NCI-H345 treated with DMSO at 0.1 percent for 48 hours (cell line): Measurements from ENCODE around the gene DENND2D.
A peak's percentile ranks its signal among the peaks of the same experiment; 100 is the strongest.
"Not testable (repeated sequence)": the region's sequence is repeated elsewhere in the genome, so short reads cannot be mapped to it uniquely, and the experiment has no call there.

ENCODE experiments used
- DNase-seq: peaks from one replicate; lab custom pipeline; 2025; ENCODE audit not compliant: unreplicated experiment; lab: John Stamatoyannopoulos, UW

Gene DENND2D

DNA sequence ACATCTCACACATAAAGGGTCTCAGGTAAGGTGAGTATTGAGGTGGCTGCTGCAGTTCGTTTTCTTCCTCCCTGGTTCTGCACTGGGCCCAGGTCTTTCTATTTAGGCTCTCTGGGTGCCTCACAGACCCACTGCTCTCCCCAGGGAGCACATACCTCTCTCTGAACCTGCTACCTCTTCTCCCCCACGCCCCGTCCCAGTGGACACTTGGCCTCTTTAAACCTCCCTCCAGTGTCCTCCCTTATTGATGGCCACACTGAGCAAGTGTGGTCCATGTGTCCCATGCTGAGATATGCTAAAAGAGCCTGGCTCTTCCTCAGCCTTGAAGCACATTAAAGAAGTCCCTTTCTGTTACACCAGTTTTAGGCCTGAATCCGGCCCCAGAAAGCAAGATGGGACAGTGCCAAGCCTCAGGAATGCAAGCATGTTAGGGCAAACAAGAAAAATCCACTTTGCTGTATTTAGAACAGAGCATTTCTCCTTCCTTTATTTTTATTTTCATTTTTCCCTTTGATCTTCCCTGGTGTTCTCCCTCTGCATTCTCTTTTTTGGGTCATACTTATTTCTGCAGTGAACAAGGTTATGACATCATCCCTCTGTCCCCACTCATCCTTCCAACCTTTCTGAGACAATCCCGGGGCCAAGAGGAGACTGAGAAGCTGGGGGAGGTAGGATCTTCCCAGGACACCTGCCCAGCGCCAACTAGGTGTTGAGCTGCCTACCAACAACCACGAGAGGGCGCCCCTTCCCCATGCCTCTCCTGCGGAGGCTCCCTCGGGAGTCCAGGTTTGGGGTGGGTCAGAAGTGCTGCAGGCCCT lies 22.1 kb upstream of the DENND2D start:
- peak; percentile 42 for DNase-seq

DNA sequence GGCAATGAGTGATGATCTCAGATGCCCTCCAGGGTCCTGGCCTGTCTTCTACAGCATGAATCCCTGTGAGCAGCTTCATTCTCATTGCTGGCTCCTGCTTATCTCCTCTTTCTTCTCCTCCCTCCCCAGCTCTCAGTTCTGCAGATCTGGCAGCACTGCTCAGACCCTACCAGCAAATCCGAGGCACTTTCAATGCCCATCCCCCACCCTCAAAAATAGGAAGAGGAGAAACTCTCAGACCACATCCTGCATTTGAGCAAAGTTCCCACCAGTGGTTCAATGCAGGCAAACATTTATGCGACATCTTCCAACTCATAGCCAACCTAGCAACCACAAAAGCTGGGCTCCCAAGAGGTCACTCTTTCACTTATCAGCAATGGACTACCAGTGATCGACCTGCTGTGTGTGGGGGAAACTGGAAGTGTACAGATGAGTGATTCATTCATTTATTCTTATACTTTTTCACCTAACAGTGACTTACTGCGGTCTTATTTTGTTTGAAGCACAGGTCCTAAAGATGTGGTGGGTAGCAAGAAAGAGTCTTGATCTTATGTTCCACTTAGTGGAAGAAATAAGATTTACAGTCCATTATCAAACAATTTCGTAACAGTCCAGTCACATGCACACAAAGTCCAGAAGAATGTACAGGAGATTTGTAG lies 21.3 kb upstream of the DENND2D start:
- no peak for DNase-seq

DNA sequence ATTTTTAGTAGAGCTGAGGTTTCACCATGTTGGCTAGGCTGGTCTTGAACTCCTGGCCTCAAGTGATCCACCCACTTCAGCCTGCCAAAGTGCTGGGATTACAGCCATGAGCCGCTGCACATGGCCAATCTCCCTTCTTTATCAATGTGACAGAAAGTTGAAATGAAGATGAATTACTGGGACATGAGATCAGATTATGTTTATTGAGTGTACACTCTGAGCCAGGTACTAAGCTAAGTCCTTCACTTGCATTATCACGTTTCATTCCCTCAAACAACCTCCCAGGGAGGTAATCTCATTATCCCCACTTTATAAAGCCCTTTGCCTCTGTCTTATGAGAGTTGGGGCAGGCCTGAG lies 20.8 kb upstream of the DENND2D start:
- DNase-seq: no peak

DNA sequence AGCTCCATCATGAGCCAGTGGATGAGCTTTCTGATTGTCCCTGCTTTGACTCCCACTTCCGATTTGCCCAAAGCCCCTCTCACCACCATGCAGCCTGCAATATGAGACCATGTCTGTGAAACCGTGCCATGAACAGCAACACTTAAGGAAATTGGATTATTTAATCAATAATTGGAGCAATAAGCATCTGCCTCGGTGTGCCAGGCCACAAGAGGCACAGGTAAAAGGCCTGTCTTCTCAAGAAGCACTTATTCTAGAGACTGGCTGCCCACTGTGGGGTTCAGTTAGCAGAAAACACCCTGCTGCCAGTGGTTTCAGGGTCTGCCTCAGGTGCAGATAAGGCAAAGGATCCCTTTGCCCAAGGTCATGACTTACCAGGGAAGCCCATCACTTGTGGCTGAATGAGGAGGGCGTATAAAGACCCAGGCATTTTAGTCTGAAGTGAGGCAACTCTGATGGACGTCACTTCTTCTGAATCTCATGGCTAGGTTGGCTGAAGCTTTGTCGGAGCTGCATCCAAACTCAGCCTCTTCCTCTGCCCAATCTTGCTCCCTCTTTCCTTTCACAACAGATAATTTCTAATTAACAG lies 19.9 kb upstream of the DENND2D start:
- DNase-seq: no peak

DNA sequence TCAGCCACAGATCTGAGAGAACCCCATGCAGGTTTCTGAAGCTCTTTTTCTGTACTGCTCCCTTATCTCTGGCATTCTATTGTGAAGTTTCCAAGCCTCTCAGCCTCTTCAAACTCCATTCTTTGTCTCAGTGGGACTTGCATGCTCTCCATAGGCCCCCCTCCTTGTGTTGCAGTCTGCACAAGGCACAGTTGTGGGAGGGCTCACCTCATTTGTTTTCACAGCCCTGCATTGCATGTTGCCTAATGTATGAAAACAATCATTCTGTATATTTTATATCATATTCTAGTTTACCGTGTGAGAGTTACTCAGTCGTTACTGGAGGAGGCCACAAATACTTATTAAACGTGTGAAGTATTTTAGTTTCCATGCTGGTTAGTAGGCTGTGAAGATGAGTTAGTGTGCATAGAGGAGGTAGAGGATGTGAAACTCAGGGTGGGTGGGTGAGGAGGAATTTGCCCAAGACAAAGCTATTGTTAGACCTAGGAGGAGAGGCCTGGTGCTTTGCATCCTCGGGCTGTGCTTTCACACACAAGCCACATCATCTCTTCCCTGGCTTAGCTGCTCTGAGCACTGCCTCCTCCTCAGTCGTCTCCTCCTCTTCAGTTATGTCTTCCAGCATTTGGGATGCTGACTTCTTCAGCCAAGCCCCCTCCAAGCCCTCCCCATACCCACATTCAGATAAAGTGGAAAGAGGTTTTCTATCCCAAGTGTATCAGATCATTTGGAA lies 19.3 kb upstream of the DENND2D start:
- no peak for DNase-seq

DNA sequence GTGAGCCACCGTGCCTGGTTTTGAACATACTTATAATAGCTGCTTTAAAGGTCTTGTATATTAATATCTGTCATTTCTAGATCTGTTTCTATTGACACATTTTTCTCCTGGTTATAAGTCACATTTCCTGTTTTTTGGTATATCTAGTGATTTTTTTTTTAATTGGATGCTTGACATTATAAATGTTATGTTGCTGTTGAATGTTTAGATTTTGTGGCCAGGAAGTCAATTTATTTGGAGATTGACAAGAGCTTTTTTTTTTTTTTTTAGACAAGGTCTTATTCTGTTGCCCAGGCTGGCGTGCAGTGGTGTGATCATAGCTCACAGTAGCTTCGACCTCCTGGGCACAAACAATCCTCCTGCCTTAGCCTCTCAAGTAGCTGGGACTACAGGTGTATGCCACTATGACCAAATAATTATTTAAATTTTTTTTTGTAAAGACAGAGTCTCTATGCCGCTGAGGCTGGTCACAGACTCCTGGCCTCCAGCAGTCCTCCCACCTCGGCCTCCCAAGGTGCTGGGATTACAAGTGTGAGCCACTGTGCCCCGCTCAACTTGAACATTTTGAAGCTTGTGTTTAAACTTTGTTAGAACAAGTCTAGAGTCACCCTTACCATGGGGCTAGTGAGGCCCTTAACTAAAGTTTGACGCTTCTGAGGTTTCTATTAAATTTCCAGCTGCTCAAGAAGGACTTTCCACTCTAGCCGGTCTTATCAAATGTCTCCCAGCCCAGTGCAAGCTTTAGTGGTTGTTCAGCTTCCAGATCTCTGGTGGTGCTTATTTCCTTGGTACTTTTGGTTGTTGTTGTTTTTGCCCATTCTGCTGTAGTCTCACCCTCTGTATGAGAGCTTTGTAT lies 18.5 kb upstream of the DENND2D start:
- DNase-seq: no peak

DNA sequence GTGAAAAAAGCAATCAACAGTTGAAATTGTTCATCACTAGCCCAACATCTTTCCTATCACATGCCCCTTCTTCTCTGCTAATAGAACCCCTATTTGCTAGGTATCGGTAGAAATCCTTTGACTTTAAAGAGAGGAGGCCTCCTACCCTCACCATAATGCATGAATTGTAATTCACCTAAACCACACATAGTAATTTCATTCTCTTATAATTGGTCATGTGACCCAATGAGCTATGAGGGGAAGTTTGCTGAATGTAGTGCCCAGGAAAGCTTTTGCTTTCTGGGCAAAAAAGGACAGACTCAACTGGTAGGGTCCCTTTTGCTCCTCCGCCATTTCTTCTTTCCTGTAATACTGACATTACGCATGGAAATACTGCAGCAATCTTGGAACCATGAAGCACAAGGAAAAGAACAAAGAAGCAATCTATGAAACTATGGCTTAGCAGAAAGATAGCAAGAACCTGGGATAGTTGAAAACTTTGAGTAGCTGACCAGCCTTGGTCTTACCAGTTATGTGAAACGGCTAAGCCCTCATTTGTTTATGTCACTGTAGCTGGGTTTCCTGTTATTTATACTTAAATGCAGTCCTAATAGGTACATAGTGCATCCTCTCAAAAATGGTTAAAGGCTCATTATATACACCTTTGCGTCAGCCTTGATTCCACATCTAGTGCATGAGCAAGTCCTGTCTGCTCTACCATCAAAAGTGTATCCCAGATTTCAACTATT lies 16.9 kb upstream of the DENND2D start:
- no peak for DNase-seq

DNA sequence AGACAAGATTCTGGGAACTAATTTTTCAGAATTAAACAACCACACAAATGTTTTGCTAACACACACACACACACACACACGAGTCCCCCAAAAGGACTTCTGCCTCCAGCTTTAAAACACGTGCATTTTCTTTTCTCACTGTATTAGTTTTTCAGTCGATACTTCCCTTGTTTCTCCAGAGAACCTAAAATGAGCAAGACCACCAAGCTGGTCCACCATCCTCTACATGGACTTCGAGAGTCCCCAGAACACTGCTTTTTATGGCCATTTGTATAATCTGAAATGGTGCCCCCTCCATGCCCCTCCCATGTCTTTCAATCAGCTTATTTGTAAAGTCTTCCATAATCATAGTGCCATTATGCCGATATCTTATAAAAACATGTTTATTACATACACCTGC lies 16.3 kb upstream of the DENND2D start:
- no peak for DNase-seq

DNA sequence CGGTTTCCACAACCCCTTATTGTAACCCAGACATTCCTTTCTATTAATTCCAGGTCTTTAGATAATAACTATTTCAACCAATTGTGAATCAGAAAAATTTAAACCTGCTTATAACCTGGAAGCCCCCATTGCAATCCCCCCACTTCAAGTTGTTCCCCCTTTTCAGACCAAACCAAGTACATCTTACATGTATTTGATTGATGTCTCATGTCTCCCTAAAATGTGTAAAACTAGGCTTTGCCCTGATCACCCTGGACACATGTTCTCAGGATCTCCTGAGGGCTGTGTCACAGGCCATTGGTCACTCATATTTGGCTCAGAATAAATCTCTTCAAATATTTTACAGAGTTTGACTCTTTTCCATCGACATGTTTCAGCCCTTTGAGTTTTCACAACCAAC lies 14.8 kb upstream of the DENND2D start:
- DNase-seq: not testable (repeated sequence)

DNA sequence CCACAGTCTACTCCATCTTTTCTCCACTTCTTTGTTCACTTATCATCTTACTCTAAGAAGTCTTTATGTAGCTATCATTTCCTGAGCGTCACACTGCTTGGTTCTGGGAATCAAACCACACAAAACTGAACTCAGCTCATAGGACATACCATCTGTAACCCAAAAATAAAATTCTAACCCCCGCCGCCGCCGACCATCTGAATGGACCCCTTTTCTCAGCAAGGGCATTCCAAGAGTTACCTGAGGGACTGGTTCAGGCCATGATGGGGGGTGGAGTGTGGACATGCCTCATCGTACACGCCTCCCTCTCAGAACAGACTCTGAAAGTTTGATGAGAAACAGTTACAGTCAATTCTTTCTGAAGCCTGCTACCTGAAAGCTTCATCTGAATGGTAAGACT lies 14.4 kb upstream of the DENND2D start:
- no peak for DNase-seq

DNA sequence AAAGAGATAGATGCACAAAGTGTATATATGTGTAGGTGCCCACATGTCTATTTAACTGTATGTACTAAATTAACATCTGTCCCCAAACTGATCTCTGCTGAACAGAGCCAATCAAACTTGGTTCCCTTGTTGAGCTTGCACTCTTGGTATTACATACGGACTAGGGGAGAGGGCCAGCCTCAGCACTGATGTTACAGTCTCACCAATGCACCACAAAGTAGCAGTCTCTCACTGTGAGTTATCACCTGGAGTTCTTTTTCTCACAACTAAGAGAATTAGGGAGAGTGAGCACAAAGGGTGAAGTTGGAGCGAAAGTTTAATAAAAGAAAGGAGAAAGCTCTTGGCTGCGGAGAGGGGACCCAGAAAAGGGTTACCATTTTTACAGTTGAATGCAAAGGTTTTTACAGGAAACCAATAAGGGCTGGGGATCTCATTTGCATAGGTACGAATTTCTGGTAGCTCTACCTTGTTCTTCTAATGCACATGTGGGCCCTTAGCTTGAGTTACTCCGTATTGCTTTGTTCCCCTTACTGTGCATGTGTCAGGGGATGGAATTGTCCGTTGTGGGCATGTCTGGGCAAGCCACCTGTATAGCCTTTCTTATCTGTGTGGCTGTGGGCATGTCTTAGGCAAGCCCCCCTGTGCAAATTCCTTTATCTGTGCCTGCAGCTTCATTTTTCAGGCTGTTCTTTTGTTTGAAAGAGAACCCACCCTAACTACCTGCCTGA lies 13.8 kb upstream of the DENND2D start:
- DNase-seq: no peak

DNA sequence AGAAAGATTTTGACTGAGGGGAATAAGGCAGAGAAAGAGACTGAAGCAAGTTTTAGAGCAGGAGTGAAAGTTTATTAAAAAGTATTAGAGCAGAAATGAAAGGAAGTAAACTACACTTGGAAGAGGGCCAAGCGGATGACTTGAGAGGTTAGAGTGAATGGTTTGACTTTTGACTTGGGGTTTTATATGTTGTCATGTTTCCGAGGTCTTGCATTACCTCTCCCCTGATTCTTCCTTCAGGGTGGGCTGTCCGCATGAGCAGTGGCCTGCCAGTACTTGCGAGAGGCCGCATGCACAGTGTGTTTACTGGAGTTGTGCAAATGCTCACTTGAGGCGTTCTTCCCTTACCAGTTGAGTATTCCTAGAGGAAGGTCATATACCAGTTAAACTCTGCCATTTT lies 13.0 kb upstream of the DENND2D start:
- DNase-seq: no peak

DNA sequence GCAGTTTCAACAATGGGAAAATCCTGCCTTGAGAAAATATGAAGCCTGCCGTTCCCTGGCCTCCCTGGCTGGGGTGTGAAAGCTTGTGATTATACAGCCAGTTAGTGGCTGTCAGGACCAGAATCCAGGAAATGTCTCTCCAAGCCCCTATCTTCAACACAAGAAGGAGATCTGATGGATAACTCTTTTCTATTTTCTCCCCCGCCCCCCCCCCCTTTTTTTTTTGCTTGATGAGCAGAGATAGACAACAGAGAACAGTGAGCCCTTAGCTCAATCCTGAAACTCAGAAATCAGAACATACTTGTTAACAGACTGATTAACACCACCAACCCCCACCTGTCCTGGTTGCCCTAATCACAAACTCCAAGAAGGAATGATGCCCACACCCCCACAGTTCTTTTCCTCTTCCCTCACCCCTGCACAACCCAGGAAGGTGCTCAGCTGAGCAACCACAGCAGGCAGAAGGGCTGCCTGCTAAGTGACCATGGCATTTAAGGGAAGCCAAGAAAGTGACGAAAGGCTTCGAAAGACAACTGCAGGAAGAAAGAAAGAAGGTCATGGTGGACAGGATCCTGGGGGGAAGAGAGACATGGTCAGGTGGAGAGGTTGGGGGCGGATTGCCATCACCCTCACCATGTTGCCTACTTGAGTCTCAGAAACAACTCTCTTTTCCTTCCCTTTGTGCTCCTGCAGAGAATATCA lies 12.3 kb upstream of the DENND2D start:
- DNase-seq: no peak

DNA sequence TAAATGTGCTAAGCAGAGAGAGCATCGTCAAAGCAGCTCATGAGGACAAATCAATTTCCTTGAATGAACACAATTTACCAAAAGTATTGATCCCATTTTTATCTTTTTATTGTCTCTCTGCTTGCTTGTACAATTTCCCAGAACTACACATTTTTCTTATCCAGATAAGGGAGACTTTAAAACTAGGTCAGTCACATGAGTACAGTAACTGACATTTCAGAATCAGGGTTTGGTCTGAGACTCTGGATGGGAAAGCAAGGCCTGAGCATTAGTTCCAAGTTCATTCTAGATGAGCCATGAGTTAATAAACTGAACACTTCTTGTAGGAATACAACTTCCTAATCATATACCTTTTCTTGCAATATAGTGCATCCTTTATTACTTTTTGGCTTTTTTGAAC lies 11.5 kb upstream of the DENND2D start:
- DNase-seq: no peak

DNA sequence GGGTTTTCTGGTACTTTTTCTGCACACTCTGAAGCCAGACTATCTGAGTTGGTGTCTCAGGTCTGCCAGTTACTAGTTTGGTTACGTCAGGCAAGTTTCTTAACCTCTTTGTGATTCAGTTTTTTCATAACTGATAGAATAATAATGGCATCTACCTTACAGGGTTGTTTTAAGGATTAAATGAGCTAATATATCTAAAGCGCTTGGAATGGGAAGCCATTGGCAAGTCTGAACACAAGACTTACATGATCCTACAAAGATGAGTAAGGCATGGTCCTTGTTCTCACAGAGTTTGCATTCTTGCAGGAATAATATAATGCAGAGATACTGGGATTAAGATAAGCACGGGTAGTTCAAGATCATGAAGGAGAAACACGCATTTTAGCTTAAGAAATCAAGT lies 9.2 kb upstream of the DENND2D start:
- DNase-seq: no peak

DNA sequence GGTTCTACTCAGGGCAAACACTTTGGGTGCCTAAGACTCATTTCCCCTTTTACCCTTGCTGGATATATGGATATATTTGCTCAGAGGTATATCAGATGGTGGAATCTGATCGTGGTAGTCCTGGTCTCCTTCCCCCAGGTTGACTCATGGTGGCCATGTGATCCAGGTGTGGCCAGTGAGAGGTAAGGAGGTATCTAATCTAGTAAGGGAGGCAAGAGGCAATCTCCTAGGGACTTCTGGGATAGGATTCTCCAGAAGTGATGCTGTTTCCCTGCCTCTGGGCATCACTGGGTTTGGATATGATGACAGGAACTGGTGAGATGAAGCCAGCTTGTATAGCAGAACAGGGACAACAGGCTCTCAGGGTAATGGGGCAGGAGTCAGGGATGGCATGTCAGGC lies 8.5 kb upstream of the DENND2D start:
- DNase-seq: no peak

DNA sequence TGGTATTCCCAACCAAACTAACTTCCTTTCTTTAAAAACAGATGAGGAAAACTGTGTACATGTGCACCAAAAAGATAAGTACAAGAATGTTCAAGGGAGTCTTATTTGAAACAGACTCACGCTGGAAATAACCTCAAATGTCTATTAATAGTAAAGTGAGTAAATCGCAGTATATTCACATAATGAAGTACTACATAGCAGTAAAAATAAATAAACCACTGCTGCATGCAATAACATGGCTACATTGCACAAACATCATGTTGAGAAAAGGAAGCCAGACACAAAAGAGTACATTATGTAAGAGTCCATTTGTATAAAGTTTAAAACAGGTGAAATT lies 5.2 kb upstream of the DENND2D start:
- no peak for DNase-seq

DNA sequence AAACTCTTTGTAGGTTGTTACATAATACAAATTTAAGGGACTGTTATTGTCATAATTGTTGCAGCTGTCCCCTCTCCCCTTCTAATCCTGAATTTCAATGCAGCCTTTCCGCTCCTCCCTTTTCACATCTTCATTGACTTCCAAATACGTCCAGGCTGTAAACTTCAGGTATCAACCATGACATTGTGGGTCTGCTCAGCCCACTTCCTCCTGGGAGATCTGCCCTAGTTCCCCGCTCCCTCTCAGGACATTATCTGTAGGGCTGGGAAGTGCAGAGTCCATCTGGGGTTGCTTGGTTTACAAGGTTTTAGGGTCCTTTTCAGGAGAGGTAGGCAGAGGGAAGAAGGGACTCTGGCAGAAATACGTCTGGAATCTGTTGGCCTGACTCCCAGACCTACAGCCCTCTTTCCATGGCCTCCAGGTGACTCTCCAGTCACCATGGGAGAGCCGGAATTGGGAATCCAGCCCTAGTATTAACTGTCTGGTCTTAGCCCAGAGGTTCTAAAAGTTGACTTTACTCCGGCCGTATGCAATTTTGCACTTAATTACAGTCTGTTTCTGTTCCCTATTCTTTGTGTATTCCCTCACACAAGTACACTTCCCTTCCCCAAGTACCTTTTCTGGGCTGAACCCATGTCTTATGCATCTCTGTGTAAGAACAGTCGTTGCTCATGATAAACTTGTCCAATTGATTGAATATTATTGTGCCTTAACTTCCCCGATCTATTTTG lies 4.7 kb upstream of the DENND2D start:
- DNase-seq: no peak
